ENCODE measurements around the gene NDEL1. TPM values are rescaled to one million over a fixed set of nuclear protein-coding genes. Genes with fewer than 3 reads are reported as not detected.

The NDEL1 gene
- total RNA-seq, 1 experiment from 2014 or later: 78.4 TPM

DNA sequence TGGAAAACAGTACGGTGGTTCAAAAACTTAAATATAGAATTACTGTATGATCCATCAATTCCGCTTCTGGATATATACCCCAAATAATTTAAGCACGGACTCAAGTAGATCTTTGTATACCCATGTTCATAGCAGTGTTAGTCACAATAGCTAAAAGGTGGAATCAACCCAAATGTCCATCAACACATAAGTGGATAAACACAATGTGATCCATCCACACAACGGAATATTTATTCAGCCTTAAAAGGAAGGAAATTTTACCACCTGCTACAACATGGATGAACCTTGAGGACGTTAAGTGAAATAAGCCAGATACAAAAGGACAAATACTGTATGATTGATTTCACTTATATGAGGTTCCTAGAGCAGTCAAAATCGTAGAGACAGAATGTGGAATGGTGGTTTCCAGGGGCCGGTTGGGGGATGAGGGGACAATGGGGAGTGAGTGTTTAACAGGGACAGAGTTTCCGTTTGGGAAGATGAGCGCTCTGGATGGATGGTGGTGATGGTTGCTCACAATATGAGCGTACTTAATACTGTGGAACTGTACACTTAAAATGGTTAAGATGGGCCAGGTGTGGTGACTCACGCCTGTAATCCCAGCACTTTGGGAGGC lies 32.7 kb upstream of the NDEL1 start:
- H3K27ac ChIP-seq: no peak overlapping the region
- H2AFZ ChIP-seq: no peak overlapping the region
- no peak for DNase-seq
- no peaks in the 10 kb centered on the region for H3K9me3 ChIP-seq (ENCODE audit: insufficient read depth, low read depth)
- H3K9me2 ChIP-seq (ENCODE audit: insufficient read depth): no peaks in the 10 kb centered on the region
- no peak overlapping the region for H3K4me3 ChIP-seq
- no peaks in the 10 kb centered on the region for H4K20me1 ChIP-seq (ENCODE audit: insufficient read depth)
- ChIA-PET POLR2A (ENCODE audit: unreplicated experiment) (no interaction called here), CTCF (no interaction called here)
- TF ChIP-seq, protein P1, sequence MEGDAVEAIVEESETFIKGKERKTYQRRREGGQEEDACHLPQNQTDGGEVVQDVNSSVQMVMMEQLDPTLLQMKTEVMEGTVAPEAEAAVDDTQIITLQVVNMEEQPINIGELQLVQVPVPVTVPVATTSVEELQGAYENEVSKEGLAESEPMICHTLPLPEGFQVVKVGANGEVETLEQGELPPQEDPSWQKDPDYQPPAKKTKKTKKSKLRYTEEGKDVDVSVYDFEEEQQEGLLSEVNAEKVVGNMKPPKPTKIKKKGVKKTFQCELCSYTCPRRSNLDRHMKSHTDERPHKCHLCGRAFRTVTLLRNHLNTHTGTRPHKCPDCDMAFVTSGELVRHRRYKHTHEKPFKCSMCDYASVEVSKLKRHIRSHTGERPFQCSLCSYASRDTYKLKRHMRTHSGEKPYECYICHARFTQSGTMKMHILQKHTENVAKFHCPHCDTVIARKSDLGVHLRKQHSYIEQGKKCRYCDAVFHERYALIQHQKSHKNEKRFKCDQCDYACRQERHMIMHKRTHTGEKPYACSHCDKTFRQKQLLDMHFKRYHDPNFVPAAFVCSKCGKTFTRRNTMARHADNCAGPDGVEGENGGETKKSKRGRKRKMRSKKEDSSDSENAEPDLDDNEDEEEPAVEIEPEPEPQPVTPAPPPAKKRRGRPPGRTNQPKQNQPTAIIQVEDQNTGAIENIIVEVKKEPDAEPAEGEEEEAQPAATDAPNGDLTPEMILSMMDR (conservative IDR thresholded peaks at IDR 0.05): no peak
- TF ChIP-seq EZH2 (IDR thresholded peaks at IDR 0.05; ENCODE audit: low read depth): no peak
- no TSS peak for BruUV-seq (replicated peaks)
- no peak overlapping the region for H3K4me2 ChIP-seq
- H3F3A ChIP-seq (ENCODE audit: insufficient read depth, low read depth): 0 out of 2 replicates have a peak, but pooled peaks cover 1% of the 10 kb centered on the region
- H3K4me1 ChIP-seq (replicated peaks; ENCODE audit: insufficient read depth): peaks cover 3% of the 10 kb centered on the region; the same call in 1 of the 2 replicates
- H3K79me2 ChIP-seq (ENCODE audit: low read depth): no peaks in the 10 kb centered on the region
- H3K27me3 ChIP-seq (ENCODE audit: insufficient read depth, low read depth): no peaks in the 10 kb centered on the region
- intact Hi-C loops (cut with micrococcal nuclease; ENCODE audit: unreplicated experiment): no loop called here
- H3K36me3 ChIP-seq (ENCODE audit: low read depth): no peaks in the 10 kb centered on the region

DNA sequence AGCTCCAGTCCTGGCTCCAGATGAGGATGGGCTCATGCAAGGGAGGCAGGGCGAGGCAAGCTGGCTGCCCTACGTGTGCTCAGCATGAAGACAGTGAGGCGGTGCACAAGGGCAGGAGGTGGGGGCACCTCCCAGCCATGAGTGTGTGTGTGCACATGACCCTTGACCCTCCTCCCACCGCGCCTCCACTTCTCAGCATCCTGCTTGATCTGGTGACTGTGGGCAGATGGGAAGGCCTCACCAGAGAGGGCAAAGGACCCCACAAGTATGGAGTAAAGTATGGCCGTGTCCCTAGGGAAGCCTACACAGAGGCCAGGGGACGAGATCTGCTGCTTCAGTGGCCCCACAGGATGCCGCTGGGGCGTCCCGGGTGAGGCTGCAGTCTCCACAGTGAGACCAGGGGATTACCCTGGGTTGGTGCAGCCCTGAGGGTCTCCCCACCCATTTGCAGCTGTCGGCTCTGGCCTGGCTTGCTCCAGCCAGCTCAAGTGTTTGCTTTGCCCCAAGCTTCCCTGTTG lies 30.1 kb upstream of the NDEL1 start:
- Histone ChIP-seq H3K4me1 (replicated peaks; ENCODE audit: insufficient read depth) (no peaks in the 10 kb centered on the region; the same call in 1 of the 2 replicates), H3K9me3 (ENCODE audit: insufficient read depth, low read depth) (no peaks in the 10 kb centered on the region), H3K79me2 (ENCODE audit: low read depth) (no peaks in the 10 kb centered on the region), H3K9me2 (ENCODE audit: insufficient read depth) (no peaks in the 10 kb centered on the region), H4K20me1 (ENCODE audit: insufficient read depth) (no peaks in the 10 kb centered on the region), H3F3A (ENCODE audit: insufficient read depth, low read depth) (0 out of 2 replicates have a peak, but pooled peaks cover 3% of the 10 kb centered on the region), H3K4me3 (no peak overlapping the region), H3K27ac (no peak overlapping the region), H3K36me3 (ENCODE audit: low read depth) (no peaks in the 10 kb centered on the region), H3K4me2 (no peak overlapping the region), H3K27me3 (ENCODE audit: insufficient read depth, low read depth) (no peaks in the 10 kb centered on the region), H2AFZ (no peak overlapping the region)
- TF ChIP-seq, protein P1 (conservative IDR thresholded peaks at IDR 0.05): no peak
- no peak for TF ChIP-seq EZH2 (IDR thresholded peaks at IDR 0.05; ENCODE audit: low read depth)
- no TSS peak for BruUV-seq (replicated peaks)
- no peak for DNase-seq
- intact Hi-C loops (cut with micrococcal nuclease; ENCODE audit: unreplicated experiment): no loop called here
- ChIA-PET CTCF (no interaction called here), POLR2A (ENCODE audit: unreplicated experiment) (no interaction called here)

DNA sequence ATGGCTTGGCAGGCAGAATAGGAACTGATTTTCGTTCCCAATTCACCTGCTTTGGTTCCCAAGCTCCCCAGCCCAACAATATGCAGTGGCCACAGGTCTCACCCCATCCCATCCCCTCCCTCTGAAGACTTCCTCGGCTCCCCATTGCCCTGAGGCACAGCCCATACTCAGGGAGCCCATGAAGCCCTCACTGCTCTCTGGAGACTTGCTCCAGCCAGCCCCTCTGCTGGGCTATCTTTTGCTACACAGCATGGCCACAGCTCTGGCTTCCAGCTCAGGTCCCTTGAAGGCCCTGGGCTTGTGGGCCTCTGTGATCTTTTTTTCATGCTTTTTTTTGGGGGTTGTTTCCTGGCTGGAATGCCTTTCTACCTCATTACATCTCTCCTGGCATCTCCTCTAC lies 29.5 kb upstream of the NDEL1 start:
- intact Hi-C loops (cut with micrococcal nuclease; ENCODE audit: unreplicated experiment): no loop called here
- no peak for DNase-seq
- no peaks in the 10 kb centered on the region for H3K79me2 ChIP-seq (ENCODE audit: low read depth)
- H3K9me2 ChIP-seq (ENCODE audit: insufficient read depth): no peaks in the 10 kb centered on the region
- no peak for TF ChIP-seq EZH2 (IDR thresholded peaks at IDR 0.05; ENCODE audit: low read depth)
- TF ChIP-seq, protein P1 (conservative IDR thresholded peaks at IDR 0.05): no peak
- no peak overlapping the region for H3K4me3 ChIP-seq
- no peaks in the 10 kb centered on the region for H3K36me3 ChIP-seq (ENCODE audit: low read depth)
- no peaks in the 10 kb centered on the region for H3K9me3 ChIP-seq (ENCODE audit: insufficient read depth, low read depth)
- H2AFZ ChIP-seq: no peak overlapping the region
- 0 out of 2 replicates have a peak, but pooled peaks cover 3% of the 10 kb centered on the region for H3F3A ChIP-seq (ENCODE audit: insufficient read depth, low read depth)
- H3K27me3 ChIP-seq (ENCODE audit: insufficient read depth, low read depth): no peaks in the 10 kb centered on the region
- no peaks in the 10 kb centered on the region for H4K20me1 ChIP-seq (ENCODE audit: insufficient read depth)
- H3K4me2 ChIP-seq: no peak overlapping the region
- H3K27ac ChIP-seq: no peak overlapping the region
- BruUV-seq (replicated peaks): no TSS peak
- POLR2A ChIA-PET (ENCODE audit: unreplicated experiment): interaction anchor here (0.6 kb wide), 1 partner anchor 30 kb away, joined by 6 read pairs; the partner anchor contains the start of gene NDEL1
- CTCF ChIA-PET: no interaction called here
- H3K4me1 ChIP-seq (replicated peaks; ENCODE audit: insufficient read depth): no peaks in the 10 kb centered on the region; the same call in 1 of the 2 replicates
